ENCODE results near the gene MPP2.
"Not testable (repeated sequence)": the region's sequence is repeated elsewhere in the genome, so short reads cannot be mapped to it uniquely, and the experiment has no call there.

Gene MPP2

DNA sequence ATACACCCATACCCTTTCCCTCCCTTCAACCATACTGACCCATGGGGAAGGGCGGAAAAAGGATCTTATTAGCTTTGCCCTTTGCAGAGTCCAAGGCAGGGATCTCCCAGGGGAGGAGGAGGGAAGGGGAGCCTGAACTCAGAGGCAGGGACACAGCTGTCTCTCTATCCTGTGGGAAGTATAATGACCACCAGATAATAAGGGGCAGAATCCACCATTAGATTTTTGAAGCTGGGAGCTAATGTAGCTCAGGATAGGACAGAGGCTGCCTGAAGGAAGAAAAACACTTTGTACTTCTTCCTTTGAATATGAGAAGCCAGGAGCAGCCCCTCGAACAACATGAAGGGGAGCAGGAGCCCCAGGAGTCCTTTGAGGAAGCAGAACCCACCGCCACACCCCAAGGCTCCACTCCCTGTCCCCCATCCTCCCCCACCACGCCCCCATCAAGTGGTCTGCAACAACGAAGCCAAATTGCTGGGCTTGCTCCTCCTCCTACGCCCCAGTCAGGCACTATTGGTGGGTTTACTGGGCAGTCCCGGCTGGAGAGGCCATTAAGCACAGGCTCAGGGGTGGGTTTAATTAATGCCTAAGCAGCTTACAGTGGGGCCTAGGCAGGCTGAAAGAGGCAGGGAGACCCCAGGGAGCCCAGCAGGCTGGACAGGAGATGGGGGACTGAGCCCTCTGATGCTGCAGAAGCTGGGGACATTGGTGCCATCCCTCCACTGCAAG, 5.3 kb downstream of the MPP2 start:
- DNase-seq = no peak

DNA sequence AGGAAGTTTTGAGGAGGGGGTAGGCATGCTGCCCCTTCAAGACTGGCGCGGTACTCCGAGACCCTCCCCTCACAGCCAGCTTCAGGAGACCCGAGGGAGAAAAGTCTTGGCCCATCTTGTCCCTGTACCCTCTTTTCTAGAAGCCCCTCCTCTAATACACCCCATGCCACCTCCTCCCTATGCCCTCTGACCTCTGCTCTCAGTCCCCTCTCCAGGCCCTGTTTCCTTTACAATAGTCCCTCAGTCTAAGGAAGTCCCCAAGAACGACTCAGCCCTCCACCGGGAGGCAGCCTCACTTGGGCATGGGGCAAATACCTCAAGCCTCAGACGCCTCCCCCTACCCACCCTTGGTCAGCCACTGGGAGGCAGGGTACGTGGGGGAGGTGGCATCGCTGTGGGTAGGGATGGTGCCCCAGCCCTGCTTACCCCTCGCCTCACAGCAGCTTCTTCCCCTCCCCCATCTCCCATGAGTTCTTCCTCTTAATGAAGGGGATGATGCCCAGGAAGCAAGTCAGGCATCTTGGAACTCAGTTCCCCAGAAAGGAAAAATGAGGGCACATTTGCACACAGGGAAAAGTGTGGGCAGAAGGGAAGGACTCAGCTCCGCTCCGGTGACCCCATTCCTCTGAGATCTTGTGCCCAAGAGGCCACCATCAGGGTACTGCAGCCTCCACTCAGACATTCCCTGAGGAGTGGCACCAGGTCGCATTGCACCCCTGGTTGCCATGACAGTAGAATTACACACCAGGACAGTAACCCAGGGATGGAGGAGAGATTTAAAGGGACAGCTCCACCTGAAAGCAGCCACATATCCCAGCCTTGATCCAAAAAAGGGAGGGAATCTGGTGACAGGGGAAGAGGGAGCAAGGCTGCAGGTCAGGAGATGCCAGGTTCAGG, 6.2 kb downstream of the MPP2 start:
- no peak for DNase-seq

DNA sequence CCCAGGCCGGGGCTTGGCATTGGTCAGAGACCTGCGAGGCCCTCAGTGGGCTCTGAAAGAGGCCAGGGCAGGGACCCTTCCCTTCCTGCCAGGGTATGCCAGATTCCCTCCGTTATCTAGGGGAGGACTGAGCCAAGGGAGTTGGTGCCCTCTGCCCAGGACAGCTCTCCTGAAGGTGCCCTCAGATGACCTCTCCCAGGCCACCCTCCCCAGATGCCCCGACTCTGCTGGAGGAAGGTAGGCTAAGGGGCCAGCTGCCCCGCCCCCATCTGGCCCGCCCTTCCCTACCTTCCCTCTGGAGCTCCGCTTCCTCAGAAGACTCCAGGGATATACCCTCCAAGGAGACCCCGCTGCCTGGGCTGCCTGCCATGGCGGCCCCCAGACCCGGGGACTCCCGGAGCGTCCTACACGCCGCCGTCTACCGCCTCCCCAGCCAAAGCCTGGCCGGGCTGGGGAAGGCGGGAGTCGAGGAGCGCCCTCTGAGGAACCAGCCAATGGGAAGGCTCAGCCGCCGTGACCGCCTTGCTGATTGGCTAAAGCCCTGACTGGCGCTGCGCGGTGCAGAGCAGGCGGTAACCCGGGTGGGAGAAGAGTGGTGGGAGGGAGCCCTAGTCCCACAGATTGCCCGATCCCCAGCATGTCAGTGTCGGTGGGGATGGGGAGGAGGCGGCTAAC, 7.0 kb downstream of the MPP2 start:
- DNase-seq = peak; percentile 85

DNA sequence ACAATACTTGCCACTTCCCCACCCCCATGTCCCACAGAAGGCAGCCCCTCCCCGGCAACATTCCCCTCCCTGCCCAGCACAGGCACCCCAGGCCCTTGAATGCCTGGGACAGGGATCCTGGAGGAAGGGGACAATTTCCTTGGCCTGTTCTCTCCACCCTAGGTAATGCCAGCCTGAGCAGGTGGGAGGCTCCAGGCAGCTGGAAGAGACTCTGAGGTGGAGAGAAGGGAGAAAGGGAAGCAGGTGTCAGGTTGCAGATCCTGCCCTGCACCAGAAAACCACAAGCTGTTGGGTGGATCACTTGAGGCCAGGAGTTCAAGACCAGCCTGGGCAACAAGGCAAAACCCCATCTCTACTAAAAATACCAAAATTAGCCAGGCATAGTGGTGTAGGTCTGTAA, 8.9 kb downstream of the MPP2 start:
- DNase-seq = no peak

DNA sequence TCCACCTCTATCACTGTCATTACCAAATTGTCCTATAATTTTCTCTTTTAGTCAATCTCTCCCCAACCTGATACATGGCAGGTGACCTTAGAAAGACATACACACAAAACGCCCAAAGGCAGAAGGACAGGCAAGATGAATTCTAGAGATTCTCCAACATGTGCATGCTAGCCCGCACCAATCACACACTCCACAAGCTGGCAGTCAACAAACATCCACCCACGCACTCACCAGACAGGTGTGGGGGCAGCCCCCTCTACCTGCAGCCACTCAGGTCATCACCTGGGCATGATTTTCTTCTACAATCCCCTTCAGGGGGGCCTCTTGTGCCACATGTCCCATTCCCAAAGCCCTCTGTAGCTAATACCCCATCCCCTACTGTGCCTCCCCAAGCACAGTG, 9.5 kb downstream of the MPP2 start:
- no peak for DNase-seq

DNA sequence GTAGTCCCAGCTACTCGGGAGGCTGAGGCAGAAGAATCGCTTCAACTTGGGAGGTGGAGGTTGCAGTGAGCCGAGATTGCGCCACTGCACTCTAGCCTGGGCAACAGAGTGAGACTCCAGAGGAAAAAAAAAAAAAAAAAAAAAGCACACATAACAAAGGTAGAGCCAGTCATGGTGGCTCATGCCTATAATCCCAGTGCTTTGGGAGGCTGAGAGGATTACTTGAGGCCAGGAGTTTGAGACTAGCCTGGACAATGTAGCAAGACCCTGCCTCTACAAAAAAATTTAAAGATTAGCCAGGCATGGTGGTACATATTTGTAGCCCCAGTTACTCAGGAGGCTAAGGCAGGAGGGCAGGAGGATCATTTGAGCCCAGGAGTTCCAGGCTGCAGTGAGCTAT, 12.8 kb downstream of the MPP2 start:
- DNase-seq = not testable (repeated sequence)

DNA sequence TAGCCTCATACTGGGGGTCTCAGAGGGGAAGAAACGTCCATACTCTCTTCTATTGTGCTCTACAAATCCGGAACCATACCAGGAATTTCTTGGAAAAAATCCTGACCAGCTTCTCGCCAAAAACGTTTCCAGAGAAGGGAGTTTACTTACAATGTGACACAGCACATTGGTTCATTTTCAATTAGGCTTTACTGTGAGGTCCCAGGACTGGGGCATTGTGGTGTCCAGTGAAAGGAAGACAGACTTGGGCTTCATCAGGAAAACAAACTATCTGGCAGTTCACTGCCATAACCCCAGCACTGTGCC, 14.7 kb downstream of the MPP2 start:
- DNase-seq = no peak

DNA sequence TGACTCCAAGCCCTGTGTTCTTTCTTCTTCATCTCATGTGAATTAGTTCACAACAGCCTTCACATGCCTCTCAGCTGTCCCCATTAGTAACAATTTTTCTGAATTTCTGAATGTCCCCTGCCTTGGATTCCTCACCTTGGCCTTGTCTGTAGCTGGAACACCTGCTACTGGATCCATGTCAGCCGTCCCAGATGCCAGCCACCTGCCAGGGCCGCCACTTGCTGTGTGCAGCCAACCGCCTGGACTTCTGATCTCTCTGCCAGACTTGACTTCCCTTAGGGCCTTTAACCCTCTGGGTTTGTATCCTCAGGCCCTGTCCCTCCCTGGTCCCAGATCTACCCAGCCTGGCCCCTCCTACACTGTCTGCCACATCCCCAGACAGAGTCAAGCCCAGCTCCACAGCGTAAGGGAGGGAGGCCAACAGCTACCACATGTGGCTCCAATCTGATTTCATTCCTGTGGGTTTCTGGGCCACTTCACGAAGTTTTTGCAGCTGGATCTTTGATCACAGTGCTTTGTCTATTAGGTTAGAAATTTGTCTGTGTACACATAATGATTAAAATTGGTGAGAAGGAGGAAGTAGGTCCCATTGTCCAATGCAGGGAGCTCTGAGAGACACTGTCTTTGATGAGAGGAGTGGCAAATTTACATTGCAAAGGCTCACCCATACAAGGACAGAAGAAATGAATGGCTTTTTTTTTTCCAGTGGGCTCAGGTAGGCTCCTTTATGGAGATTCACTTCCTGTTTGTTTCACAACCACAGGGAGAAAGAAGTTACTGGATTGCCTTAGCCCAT, 15.3 kb downstream of the MPP2 start:
- DNase-seq = no peak

DNA sequence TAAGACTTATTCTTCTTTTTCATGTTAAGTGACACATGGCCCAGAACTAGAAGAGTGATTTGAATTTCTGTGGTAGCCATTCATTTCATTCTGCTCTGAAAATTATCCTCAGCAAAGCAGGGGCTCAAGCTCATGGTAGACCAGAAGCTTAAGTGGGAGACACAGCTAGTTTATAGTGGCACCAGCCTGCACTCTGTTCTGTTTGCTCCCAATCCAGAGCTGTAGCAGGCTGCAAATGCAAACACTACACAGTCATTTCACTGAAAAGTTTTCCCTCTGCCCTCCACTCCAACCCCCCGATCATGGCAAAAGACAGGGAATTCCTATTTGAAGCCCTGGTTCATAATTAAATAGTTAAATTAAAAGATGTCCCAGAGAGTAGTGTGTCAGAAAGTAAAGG, 17.1 kb downstream of the MPP2 start:
- no peak for DNase-seq

DNA sequence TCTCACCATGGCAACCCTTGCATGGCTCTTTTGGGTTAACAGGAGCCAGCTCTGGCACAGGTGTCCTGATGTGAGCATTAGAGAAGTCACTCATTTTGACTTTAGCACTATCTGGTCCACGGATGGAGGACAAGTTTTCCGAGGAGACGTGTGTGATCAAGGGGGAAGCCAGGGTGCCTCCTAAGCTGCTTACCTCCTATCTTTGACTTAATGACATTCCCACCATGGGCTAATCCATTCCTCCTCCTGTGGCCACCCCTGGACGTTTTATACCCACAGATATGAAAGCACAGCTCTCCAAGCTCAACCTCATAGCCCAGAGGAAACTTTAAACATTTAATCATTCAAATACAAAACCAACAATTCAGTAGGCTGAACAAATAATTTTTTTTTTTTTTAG, 18.8 kb downstream of the MPP2 start:
- no peak for DNase-seq

DNA sequence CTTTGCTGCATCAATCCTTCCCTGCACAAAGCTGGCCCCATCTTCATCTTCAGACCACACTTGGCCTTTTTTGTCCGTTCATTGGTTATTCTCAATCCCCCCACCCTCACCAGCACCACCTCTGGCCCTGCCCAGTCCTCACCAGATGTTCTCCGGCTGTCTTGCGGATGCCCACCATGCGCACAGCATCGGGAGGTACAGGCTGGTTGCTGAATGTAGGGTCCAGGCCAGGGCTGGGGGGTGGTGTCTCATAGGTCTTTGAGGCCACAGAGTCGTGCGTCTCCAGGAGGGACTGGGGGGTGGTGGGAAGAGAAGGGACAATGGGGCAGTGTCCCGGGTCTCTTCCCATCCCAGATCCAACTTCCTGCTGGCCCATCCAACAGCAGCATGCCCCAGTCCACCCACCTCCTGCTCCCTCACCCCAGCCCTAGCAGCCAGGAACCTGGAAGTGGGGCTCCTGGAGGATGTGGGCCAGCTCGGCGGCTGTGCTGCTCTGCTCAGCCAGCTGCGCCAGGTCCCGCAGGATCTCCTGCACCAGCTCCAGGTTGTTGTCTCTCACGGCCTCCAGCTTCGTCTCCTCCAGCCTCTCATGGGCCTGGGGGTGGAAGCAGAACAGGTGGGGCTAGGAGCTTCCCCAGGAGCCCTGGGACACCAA, 24.4 kb downstream of the MPP2 start:
- DNase-seq = no peak

DNA sequence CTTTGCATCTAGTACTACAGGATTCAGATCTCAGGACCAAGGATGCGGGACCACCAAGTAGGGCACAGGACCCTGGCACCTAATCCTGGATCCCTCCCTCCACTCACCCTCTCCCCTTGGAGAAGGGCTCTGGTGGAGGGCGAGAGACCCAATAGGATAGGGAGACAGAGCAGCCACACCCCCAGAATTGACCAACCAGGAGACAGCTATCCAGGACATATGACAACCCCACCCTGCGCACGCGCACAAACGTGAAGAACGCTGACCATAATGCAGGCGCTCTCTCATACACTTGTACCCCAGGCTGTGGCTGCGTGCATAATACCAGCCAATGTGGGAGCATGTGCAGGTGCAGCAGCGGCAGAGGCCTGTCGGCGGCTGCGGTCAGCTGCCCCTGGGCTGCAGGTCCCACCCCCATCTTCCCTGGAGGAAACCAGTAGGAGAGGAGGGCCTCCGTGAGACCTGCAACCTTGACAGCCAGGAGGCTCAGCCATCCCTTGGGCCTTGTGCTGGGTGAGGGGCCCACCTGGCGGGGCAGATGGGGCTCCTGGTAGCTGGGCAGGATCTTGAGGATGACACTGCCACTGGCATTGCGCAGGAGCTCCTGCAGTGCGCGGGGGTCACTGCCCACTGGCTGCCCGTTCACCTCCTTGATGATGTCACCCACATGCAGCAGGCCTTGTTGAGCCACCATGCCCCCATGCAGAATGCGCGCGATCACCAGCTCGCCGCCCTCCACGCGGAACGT, 25.4 kb downstream of the MPP2 start:
- no peak for DNase-seq

DNA sequence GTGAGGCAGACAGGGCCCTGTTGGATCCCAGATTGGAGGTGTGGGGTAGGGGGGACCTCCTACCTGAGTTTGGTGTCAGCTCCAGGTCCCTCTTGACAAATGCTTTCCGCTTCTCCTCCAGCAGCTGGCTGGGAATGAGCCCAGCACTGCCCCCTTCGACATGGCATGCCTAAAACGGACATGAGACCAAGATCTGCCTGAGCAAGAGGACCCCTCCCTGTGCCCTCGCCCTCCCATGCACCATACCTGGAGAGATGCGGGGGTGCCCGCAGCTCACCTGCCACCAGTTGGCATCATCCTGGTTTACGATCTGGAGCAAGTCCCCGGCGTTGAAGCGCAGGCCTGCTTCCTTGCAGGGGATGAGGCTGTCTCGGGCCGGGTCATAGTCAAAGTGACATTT, 26.2 kb downstream of the MPP2 start:
- DNase-seq = no peak

DNA sequence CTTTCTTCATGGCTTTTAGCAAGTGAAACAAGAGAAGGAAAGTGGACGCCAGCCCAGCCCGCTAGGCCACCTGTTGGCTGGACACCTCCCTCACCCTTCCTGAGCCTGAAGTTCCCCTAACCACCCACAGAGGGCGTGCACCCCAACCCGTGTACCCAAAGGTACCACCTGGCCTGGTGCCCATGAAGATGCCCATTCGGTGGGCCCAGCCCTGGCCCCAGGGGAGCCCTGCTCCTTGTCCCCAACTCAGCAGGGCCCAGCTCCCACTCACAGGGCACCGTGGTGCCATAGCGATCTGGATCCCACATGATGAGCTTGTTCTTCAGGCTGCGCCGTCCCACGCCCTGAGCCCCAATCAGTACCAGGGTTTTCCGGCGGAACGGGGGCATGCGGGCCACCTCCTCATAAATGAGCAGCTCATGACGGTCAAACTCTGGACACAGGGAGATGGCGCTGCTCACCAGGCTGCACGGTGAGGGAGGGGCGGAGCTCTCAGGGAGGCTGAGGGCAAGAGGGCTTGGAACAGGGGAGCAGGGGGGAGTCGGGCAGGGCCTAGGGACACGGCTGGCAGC, 26.8 kb downstream of the MPP2 start:
- peak; percentile 56 for DNase-seq

DNA sequence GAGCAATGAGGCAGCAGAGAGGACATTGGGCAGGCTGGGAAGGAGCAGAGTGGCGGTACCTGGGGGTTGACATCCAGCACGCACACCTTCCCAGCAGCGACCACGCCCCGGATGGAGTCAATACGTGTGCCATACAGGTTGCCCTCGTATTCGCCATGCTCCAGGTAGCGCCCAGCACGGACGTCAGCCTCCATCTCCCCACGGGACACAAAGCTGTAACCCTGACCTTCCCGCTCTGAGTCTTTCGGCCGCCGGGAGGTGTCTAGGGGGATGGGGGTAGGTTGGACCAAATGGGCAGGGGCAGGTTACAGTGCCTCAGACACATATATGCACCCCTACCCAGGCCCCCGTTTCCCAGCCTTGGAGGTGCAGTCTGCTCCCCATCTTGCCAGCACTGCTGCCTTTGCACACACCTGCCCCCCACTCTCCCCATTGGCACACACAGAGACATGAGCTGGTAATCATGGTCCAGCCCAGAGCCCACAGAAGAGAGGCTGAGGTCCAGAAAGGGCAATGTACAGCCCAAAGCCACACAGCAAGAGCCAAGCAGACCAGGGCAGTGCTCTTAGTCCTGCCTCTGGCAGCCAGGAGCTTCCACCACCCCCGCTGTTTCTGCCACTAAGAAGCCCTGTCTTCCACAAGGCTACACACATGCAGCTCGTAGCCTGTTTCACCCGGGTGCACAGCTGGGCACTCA, 27.5 kb downstream of the MPP2 start:
- DNase-seq = no peak

DNA sequence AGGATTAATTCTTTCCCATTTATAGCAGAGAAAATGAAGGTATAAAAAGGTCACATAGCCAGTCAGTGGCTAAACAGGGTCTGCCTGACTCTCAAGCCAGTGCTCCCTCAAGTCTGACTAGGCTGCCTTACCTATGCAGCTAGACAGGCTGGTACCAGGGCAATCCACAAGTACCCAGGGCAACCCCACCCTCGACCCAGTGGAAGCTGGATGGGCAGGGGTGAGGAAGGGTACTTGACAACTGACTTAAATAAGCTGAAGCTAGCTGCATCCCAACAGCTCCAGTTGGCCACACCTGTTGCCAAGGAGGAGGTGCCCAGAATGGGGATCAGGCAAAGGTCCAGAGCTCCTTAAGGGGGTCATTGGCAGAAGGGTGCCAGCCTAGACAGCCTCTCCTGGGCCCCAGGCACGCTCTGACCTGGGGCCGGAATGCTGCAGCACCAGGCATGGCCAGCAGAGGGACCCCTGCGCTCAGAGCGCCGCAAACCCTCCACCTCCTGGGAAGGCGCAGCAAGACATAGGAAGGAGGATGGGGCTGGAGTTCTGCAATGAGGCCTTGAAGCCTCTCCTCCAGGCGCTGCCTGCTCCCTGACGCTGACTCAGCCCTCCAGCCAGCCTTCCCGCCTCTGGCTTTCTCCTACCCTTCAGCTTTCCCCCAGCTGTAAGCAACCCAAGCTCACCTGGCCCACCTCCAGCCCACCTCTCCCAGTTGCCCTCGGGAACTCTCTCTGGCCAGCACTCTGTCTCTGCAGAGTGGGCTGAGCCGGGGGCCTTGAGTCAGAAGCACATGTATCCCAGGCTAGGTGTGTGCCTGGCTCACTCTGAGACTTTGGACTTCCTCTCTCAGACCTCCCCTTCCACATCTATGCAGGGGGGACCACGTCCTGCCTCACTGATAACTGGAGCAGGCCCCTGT, 28.8 kb downstream of the MPP2 start:
- DNase-seq = peak; percentile 71

DNA sequence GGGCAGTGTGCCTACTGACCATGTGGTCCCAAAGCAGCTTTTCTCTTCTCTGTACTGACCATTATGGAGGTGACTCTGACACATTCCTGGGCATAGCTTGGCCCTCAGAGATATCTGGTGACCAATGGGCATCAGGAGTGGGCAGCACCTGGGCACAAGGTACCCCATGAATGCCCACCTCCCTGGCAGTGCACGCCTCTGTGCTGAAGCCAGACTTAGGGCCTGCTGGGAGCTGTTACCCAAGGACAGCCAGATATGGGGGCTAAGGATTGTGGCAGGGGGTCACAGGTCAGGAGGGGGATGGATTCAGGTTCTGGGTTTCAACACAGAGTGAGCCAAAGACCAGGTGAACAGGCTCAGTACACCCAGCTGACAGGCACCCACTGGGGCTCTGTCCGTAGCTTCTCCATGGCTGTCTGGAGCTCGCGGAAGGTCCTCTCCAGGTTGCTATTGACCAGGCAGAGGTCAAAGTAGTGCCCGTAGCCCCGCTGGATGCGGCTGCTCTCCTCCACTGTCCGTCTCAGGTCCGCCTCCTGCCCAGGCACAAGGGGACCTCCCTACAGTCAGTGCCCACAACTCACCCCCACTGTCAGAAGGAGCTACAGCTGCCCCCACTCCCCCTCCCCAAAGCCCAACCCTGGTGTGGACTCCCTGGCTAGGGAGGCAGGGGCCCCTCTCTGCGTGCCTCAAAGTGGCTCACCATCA, 29.7 kb downstream of the MPP2 start:
- no peak for DNase-seq

DNA sequence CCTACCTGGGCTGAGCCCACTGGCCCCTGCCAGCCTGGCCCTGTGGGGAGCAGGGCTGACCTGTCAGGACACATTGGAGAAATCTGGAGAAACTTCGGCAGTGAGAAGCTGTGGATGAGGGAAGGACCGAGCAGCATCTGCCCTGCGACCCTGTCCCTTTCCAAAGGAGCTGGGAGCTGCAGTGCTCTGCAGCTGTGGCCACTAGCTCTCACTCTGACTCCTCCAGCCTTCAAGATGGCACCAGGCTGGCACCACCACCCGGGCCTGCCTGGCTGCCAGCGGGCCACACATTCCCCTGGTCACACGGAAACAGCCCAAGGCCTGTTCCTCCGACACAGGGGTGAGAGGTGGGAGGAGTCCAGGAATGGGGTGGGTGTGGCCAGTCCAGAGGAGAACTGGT, 30.3 kb downstream of the MPP2 start:
- no peak for DNase-seq

Data from right kidney (tissue), 1 donor.